BLaER1 treated with 17β-estradiol and CSF1 and Interleukin-3, amounts not matched to agents 10 nM and 100 nM (cell line): ENCODE measurements around the gene FBXW11.
A peak's percentile ranks its signal among the peaks of the same experiment; 100 is the strongest.

Experiments used
- H3K27ac ChIP-seq, 11 experiments: shearing (Covaris generic); formaldehyde crosslinking; 2 replicates each; pipeline ENCODE4 v1.8.1; 2022
- H3K27me3 ChIP-seq, 11 experiments: shearing (Covaris generic); formaldehyde crosslinking; 2 replicates each; pipeline ENCODE4 v1.8.1; 2022
- H3K36me3 ChIP-seq, 11 experiments: shearing (Covaris generic); formaldehyde crosslinking; 2 replicates each; pipeline ENCODE4 v1.8.1; 2022
- H3K4me1 ChIP-seq, 10 experiments: shearing (Covaris generic); formaldehyde crosslinking; 2 replicates each; pipeline ENCODE4 v1.8.1; 2022
- H3K4me2 ChIP-seq, 11 experiments: shearing (Covaris generic); formaldehyde crosslinking; 2 replicates each; pipeline ENCODE4 v1.8.1; 2022
- H3K4me3 ChIP-seq, 10 experiments: shearing (Covaris generic); formaldehyde crosslinking; 2 replicates each; pipeline ENCODE4 v1.8.1; 2022
- H3K9ac ChIP-seq, 11 experiments: shearing (Covaris generic); formaldehyde crosslinking; 2 replicates each; pipeline ENCODE4 v1.8.1; 2022
- H3K9me3 ChIP-seq, 11 experiments: shearing (Covaris generic); formaldehyde crosslinking; replicated peaks in 1 of 11; 2 replicates each; pipeline ENCODE4 v1.8.1; 2022
- H4K20me1 ChIP-seq, 11 experiments: shearing (Covaris generic); formaldehyde crosslinking; 2 replicates each; pipeline ENCODE4 v1.8.1; 2022
- Cebpa-rat ChIP-seq, 11 experiments: shearing (Covaris generic); IDR thresholded peaks; 2 replicates each; pipeline ENCODE4 v1.8.1; 2022

FBXW11 gene

DNA sequence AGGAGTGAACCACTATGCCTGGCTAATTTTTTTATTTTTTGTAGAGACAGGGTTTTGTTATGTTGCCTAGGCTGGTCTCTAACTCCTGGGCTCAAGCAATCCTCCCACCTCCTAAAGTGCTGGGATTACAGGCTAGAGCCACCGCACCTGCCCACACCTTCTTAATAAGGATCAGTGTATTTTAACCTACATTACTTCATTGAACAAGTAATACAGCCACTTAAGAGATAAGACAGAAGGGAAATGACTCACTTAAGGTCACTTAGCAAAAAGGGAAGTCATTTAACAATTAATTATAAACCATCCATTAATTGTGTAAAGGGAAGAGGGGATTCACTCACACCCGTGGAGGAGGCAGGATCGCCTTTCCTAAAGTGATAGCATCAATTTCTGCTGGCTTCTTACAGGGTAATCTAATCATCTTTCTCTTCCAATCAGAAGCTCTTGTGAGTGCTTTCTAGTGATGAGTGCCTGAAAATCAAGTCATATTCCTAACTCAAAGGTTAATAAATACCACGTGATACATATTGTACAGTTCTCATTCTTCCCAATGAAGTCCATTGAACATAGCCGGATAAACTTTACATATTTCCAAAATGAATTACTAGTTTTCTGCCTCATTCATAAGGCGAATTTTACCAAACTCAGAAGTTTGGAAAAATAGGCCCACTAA, 3.5 kb downstream of the FBXW11 start:
- peaks cover 16 to 77% (median 51%) of the 10 kb centered on the region in 11 experiments; a peak in 21 of 22 replicates for H4K20me1 ChIP-seq
- no peaks in the 10 kb centered on the region for H3K27me3 ChIP-seq
- H3K9me3 ChIP-seq = peaks cover 0 to 13% (median 0%) of the 10 kb centered on the region in 11 experiments; a peak in 3 of 22 replicates
- peak overlapping the region in 4 of 11 experiments; percentile 20 to 41 (median 24); a peak in 5 of 22 replicates for H3K9ac ChIP-seq
- H3K4me2 ChIP-seq = peak overlapping the region; percentile 68 to 96 (median 93)
- peaks cover 0 to 17% (median 7%) of the 10 kb centered on the region in 11 experiments; a peak in 8 of 22 replicates for H3K36me3 ChIP-seq
- H3K4me1 ChIP-seq = peaks cover 64 to 72% (median 69%) of the 10 kb centered on the region in 10 experiments
- H3K4me3 ChIP-seq = peak overlapping the region in 1 of 10 experiments; percentile 0; a peak in 1 of 20 replicates
- TF ChIP-seq Cebpa-rat (IDR thresholded peaks at IDR 0.05) = no peak
- H3K27ac ChIP-seq = peak overlapping the region in 7 of 11 experiments; percentile 11 to 95 (median 94); a peak in 8 of 22 replicates

- H4K20me1 ChIP-seq = peaks cover 16 to 84% (median 53%) of the 10 kb centered on the region in 11 experiments; a peak in 21 of 22 replicates
- H3K4me3 ChIP-seq = no peak overlapping the region
- peak overlapping the region in 8 of 11 experiments; percentile 68 to 96 (median 94); a peak in 16 of 22 replicates for H3K4me2 ChIP-seq
- H3K27ac ChIP-seq = peak overlapping the region in 3 of 11 experiments; percentile 11 to 95 (median 44); a peak in 1 of 22 replicates
- no peak for TF ChIP-seq Cebpa-rat (IDR thresholded peaks at IDR 0.05)
- H3K9me3 ChIP-seq = peaks cover 0 to 13% (median 0%) of the 10 kb centered on the region in 11 experiments; a peak in 3 of 22 replicates
- no peaks in the 10 kb centered on the region for H3K27me3 ChIP-seq
- no peak overlapping the region for H3K9ac ChIP-seq
- peaks cover 0 to 18% (median 9%) of the 10 kb centered on the region in 11 experiments; a peak in 10 of 22 replicates for H3K36me3 ChIP-seq
- peaks cover 57 to 74% (median 63%) of the 10 kb centered on the region in 10 experiments for H3K4me1 ChIP-seq
Measured at GRCh38 chr5:172002310-172002709, 4.1 kb downstream of the FBXW11 start.

DNA sequence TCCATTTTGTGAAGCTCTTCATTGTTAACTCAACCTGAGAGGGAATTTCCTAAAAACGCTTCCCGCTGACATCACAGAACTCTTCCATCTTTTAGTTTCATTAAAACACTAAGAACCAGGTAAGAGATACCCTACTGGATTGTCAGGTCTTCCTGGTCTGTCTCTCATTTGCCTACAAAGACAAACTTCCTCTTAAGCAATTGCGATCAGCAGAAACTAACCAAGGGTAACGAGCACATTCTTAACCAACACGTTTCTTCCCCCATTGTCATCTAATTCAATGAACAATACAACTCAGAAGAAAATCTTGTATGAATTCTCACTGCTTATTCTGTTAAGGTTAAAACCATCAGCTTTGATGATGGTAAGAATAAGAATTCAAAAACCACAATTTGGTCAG, 6.6 kb downstream of the FBXW11 start:
- H3K9me3 ChIP-seq = peaks cover 0 to 13% (median 0%) of the 10 kb centered on the region in 11 experiments; a peak in 4 of 22 replicates
- H3K36me3 ChIP-seq = peaks cover 19 to 42% (median 31%) of the 10 kb centered on the region in 11 experiments
- peak overlapping the region in 10 of 11 experiments; percentile 12 to 76 (median 71); a peak in 20 of 22 replicates for H3K27ac ChIP-seq
- H3K27me3 ChIP-seq = no peaks in the 10 kb centered on the region
- H3K4me1 ChIP-seq = peaks cover 53 to 78% (median 59%) of the 10 kb centered on the region in 10 experiments
- H3K9ac ChIP-seq = peak overlapping the region in 7 of 11 experiments; percentile 0 to 46 (median 19); a peak in 6 of 22 replicates
- peak overlapping the region in 1 of 10 experiments; percentile 12; a peak in 2 of 20 replicates for H3K4me3 ChIP-seq
- 0 out of 22 replicates have a peak, but pooled peaks of 2 of the 11 experiments have one; percentile 14 to 35 for TF ChIP-seq Cebpa-rat (IDR thresholded peaks at IDR 0.05)
- H3K4me2 ChIP-seq = peak overlapping the region; percentile 53 to 95 (median 65)
- H4K20me1 ChIP-seq = peaks cover 21 to 99% (median 54%) of the 10 kb centered on the region in 11 experiments; a peak in 21 of 22 replicates

DNA sequence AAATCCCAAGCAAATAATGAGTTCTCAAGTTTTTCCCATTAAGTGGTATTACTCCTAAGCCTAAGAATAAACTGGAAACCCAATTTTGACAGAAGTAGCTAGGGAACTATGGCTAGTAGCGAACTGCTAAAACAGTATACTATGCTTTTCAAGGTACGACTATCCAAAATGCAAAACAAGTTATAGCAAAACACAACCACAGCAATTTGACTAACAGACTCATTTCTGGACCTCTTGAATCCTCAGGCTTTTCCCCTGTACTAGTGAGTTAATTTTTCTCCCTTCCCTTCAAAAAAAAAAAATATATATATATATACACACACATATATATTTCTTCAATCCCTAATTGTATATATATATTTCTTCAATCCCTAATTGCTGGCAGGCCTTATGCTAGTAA, 7.3 kb downstream of the FBXW11 start:
- Histone ChIP-seq H3K4me1 (peaks cover 45 to 70% (median 51%) of the 10 kb centered on the region in 10 experiments), H3K9ac (no peak overlapping the region), H3K9me3 (peaks cover 0 to 13% (median 0%) of the 10 kb centered on the region in 11 experiments; a peak in 4 of 22 replicates), H3K27me3 (no peaks in the 10 kb centered on the region), H3K36me3 (peaks cover 25 to 50% (median 38%) of the 10 kb centered on the region in 11 experiments), H4K20me1 (peaks cover 15 to 98% (median 55%) of the 10 kb centered on the region in 11 experiments; a peak in 21 of 22 replicates), H3K27ac (peak overlapping the region in 10 of 11 experiments; percentile 12 to 76 (median 71); a peak in 17 of 22 replicates), H3K4me2 (peak overlapping the region in 9 of 11 experiments; percentile 53 to 95 (median 71); a peak in 15 of 22 replicates), H3K4me3 (no peak overlapping the region)
- no peak for TF ChIP-seq Cebpa-rat (IDR thresholded peaks at IDR 0.05)

- Histone ChIP-seq H3K4me3 (no peak overlapping the region), H3K27ac (no peak overlapping the region), H3K9me3 (peaks cover 0 to 13% (median 0%) of the 10 kb centered on the region in 11 experiments; a peak in 4 of 22 replicates), H3K4me2 (no peak overlapping the region), H3K36me3 (peaks cover 44 to 71% (median 57%) of the 10 kb centered on the region in 11 experiments), H4K20me1 (peaks cover 16 to 98% (median 57%) of the 10 kb centered on the region in 11 experiments; a peak in 18 of 22 replicates), H3K4me1 (peaks cover 27 to 49% (median 31%) of the 10 kb centered on the region in 10 experiments), H3K9ac (no peak overlapping the region), H3K27me3 (no peaks in the 10 kb centered on the region)
- TF ChIP-seq Cebpa-rat (IDR thresholded peaks at IDR 0.05) = no peak
Measured at GRCh38 chr5:171997011-171997410, 9.4 kb downstream of the FBXW11 start.

- TF ChIP-seq Cebpa-rat (IDR thresholded peaks at IDR 0.05) = no peak
- Histone ChIP-seq H3K9ac (no peak overlapping the region), H3K27me3 (no peaks in the 10 kb centered on the region), H3K4me1 (peaks cover 4 to 42% (median 18%) of the 10 kb centered on the region in 10 experiments; a peak in 19 of 20 replicates), H3K36me3 (peaks cover 52 to 94% (median 81%) of the 10 kb centered on the region in 11 experiments), H3K4me2 (no peak overlapping the region), H3K27ac (no peak overlapping the region), H4K20me1 (peaks cover 31 to 99% (median 77%) of the 10 kb centered on the region in 11 experiments; a peak in 19 of 22 replicates), H3K9me3 (peaks cover 0 to 10% (median 0%) of the 10 kb centered on the region in 11 experiments; a peak in 3 of 22 replicates), H3K4me3 (no peak overlapping the region)
Measured at GRCh38 chr5:171992813-171993212, 13.6 kb downstream of the FBXW11 start.

GRCh38 chr5:171992305-171992704, 14.1 kb downstream of the FBXW11 start:
- no peak overlapping the region for H3K27ac ChIP-seq
- no peak overlapping the region for H3K4me3 ChIP-seq
- H3K4me1 ChIP-seq = peaks cover 4 to 37% (median 18%) of the 10 kb centered on the region in 10 experiments; a peak in 19 of 20 replicates
- no peak overlapping the region for H3K4me2 ChIP-seq
- H3K9ac ChIP-seq = no peak overlapping the region
- H3K36me3 ChIP-seq = peaks cover 55 to 95% (median 85%) of the 10 kb centered on the region in 11 experiments
- TF ChIP-seq Cebpa-rat (IDR thresholded peaks at IDR 0.05) = no peak
- peaks cover 0 to 10% (median 0%) of the 10 kb centered on the region in 11 experiments; a peak in 4 of 22 replicates for H3K9me3 ChIP-seq
- no peaks in the 10 kb centered on the region for H3K27me3 ChIP-seq
- peaks cover 31 to 99% (median 78%) of the 10 kb centered on the region in 11 experiments; a peak in 19 of 22 replicates for H4K20me1 ChIP-seq

GRCh38 chr5:171990713-171991015, 15.8 kb downstream of the FBXW11 start:
- Histone ChIP-seq H3K4me2 (peak overlapping the region in 6 of 11 experiments; percentile 18 to 55 (median 38); a peak in 10 of 22 replicates), H3K9me3 (peaks cover 0 to 5% (median 0%) of the 10 kb centered on the region in 11 experiments; a peak in 1 of 22 replicates), H3K9ac (no peak overlapping the region), H3K4me3 (no peak overlapping the region), H3K27me3 (no peaks in the 10 kb centered on the region), H4K20me1 (peaks cover 36 to 99% (median 81%) of the 10 kb centered on the region in 11 experiments; a peak in 20 of 22 replicates), H3K27ac (no peak overlapping the region), H3K4me1 (peaks cover 4 to 30% (median 18%) of the 10 kb centered on the region in 10 experiments; a peak in 19 of 20 replicates), H3K36me3 (peaks cover 55 to 94% (median 84%) of the 10 kb centered on the region in 11 experiments)
- no peak for TF ChIP-seq Cebpa-rat (IDR thresholded peaks at IDR 0.05)
